ENCODE results near the gene ATP1B3.
"Not testable (repeated sequence)": the region's sequence is repeated elsewhere in the genome, so short reads cannot be mapped to it uniquely, and the experiment has no call there.

The ATP1B3 gene

DNA sequence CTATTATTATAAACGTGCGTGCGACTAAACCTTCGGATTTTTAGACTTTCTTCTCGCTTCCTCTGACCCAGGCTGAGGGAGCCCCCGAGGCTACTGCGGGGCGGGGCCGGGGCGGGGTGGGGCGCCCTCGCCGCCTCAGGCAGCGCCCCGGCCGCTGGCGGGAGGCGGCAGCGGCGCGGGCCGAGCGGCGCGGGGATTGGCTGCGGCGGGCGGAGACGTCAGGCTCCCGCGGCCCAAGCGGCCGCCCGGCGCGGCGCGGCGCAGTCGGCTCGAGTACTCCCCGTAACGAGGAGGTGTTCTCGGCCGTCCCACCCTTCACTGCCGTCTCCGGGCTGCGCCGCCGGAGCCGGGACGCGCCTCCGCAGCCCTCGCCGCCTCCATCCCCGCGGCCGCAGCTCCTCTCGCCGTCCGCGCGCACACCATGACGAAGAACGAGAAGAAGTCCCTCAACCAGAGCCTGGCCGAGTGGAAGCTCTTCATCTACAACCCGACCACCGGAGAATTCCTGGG, at the start of gene ATP1B3:
TSS of gene ATP1B3 (plus strand) at position 263 of the 510 bp plus-strand sequence. CDS start at position 422, 159 bp downstream.
- DNase-seq, result peak; percentile 79

- no peak for DNase-seq
These were observed 48.0 kb upstream of the ATP1B3 start for GRCh38 chr3:141828487-141828886.

DNA sequence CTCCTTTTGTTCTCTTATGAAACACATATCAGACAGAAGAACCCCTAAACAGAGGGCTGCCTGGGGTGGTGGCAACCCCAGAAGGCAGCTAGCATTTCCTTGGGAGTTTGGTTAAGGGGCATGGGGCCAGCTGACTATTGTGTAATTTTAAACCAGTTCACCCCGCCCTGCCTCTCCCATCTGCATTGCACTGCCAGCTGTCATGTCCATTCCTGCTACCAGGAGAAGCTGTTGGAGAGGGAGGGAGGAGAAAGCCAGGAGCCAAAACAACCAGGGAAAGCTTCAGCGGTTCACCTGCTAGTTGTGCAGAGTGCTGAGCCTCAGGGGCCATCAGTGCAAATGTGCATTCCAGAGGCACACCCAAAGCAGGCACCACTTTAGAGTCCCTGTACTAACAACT, 47.6 kb upstream of the ATP1B3 start:
- DNase-seq, result no peak

GRCh38 chr3:141830508-141830907, 45.9 kb upstream of the ATP1B3 start:
- DNase-seq, result no peak

DNA sequence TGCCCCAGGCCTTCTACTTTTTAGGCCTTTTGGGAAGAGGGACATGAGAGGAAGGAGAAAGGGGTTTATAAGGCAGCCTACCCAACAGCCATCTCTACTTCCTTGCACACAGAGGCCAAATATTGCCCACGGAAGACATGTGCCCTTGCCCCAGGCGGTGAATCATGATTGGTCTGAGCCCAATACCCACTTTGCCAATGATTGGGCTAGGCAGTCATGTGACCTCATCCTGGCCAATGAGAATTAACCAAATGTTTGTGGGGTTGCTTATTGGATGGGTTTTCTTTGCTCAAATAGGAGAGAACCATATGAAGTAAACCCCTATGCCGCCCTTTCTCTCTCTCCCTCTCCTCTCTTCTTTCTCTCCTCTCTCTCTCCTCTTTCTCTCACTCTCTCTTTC, 42.2 kb upstream of the ATP1B3 start:
- DNase-seq, result no peak

DNA sequence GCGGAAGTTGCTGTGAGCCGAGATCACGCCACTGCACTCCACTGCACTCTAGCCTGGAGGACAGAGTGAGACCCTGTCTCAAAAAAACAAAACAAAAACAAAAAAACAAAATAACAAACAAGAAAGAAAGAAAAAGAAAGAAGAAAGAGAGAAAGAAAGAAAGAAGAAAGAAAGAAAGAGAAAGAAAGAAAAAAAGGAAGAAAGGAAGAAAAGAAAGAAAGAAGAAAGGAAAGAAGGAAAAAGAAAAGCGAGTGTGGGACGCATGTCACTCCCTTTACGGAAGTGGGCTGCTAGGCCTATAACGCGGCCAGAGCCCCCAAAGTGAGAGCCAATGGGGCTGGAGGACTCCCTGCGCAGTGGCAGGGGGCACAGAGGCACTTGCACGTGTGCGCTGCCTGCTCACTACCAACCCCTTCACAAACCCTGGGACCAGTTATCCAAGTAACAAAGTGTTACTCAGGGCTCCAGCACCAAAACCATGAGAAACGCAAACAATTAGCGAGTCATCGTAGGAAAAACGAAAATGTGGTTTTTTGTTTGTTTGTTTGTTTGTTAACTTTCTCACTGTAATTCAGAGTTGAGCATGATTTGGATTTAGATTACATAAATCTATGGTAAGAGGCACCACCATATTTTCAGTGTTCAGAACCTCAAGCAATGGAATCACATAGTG, 40.8 kb upstream of the ATP1B3 start:
- DNase-seq, result no peak

DNA sequence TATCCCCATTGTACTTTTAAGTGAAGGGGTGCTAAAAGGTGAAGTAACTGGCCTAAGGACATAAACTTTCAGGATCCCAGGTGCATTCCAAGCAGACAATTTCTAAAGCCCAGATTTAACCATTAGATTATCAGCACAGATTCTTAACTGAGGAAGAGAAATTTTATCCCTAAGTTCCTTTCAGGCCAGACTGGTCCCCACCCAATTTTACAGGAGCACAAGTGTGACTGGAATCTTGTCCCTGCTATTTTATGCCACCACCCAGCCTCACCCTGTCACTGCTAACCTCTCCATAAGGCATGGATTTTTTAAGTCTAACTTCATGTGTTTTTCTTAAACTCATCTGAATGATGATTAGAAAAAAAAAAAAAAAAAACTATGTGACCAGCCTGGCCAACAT, 37.1 kb upstream of the ATP1B3 start:
- no peak for DNase-seq

DNA sequence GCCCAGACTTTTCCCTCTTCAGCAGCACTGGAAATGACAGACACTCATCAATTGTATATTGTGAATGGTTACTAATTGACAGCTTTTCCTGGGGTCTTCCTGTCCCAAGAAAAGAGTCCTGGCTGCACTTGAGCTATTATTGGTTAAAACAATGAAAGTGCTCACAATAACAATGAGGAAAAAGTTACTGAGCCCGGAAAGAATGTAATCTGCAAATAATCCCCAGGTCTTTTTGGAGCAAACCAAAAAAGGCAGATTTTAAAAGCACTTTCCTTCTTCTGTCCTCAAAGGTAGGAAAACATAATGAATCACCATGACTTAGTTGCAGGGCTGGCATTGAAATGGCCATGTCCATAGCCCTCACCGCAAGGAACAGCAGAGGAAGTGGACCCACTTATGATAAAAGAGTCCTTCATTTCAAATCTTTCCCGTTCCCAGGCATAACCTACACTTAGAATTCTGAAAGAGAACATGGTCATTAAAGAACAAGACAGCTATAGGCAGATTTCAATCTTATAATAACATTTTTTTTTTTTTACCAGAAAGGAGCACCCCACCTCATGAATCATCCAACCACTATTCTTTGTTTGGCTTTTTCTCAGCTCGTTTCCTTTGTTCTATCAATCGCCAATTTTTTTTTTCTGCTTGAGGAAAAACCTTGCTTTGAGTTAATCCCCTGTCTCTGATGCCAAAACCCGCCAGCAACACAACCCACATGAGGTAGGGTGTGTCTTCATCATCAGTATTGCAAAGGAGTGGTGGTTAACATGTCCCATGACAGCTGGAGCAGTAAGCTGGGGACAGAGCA, 35.5 kb upstream of the ATP1B3 start:
- no peak for DNase-seq

DNA sequence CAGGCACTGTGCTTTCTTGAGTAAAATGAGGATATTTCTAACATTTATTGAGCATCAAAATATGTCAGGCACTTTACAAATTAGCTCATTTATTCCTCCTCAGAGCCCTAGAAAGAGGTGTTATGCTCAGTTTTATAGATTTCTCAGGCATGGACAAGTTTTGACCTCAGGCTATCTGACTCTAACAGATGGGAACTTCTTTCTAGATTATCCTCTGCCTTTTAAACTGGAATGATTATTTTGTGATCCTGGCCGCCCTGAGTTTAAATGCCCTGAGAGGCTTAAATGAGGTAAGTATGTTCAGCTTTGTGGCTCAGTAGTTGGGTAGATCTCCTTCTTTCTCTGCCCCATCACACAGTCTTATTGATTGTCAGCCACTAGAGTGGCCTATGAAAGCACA, 32.3 kb upstream of the ATP1B3 start:
- DNase-seq, result no peak

- DNase-seq, result no peak
These were observed 31.6 kb upstream of the ATP1B3 start for GRCh38 chr3:141844812-141845211.

- DNase-seq, result peak; percentile 14
These were observed 30.9 kb upstream of the ATP1B3 start for GRCh38 chr3:141845407-141846049.

GRCh38 chr3:141846050-141846433, 30.4 kb upstream of the ATP1B3 start:
- DNase-seq, result no peak

GRCh38 chr3:141848159-141848748, 28.2 kb upstream of the ATP1B3 start:
- DNase-seq, result not testable (repeated sequence)

DNA sequence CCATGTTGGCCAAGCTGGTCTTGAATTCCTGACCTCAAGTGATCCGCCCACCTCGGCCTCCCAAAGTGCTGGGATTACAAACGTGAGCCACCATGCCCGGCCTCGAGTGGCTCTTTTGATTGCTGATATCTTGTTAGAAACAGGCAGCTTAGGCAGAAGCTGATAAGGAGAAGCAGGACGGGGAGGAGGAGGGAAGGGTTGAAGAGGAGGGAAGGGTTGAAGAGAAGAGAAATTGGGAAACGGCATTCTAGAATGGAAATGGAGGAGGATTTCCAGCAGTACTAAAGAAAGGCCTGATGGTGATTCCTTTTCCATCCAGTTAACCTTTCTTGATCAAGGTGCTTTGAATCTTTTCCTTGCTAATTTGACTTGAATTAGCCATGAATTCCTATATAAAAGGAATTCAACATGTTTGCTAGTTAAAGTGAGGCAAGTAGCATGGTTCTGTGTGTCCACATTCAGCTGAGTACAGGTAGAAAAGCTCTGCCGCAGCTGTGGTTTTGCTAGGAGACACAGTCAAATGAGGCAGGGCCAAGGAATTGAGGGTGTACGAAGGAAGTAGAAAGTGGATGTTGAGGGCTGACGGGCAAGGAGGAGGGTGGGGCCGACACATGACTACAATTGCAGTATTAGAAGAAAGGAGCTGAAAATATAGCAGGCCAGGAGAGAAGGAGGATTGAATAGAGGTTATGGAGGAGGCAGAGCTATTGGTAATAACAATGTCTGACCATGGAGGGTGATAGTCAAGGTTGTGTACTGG, 27.2 kb upstream of the ATP1B3 start:
- no peak for DNase-seq

GRCh38 chr3:141851411-141851810, 25.0 kb upstream of the ATP1B3 start:
- DNase-seq, result no peak

GRCh38 chr3:141853081-141853601, 23.3 kb upstream of the ATP1B3 start:
- DNase-seq, result no peak

DNA sequence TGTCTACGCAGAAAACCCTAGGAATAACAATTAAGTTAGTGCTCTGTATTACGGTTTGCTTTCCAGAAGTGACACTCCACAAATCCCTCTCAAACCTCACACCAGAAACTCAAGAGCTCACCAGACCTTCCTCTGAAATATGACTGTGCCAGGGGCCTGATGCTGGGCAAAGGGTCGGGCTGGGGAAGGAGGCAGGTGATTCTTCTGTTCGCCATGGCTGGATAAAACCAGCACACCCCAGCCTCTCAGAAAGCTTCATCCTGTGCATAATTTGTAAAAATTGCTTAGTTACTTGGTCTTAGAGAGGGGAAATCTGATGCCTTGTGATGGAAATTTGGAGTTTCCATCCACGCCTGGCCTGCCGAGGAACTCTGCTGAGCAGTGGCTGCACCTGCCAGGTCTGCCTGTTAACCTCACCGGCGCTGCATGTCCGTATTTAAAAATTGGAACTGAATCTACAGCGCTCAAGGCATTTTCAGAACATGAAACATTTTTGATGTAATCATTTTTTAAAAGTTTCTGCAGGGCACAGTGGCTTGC, 22.7 kb upstream of the ATP1B3 start:
- no peak for DNase-seq

DNA sequence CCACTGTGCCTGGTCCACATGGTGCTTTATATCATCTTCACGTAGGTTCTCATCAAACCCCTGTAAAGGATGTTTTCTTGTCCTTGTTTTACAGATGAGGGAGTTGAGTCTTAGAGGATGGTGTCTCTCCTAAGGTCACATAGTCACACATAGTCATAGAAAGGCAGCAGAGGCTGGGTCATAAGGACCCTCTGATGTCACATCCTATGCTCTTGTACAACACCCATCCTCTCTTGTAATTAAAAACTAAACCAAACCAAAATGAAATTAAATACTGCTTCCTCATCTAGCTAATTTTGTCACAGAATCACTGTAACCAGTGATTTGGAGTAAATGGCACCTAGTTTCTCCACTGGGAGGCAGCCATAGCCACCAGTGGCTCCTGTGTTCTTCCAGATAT, 21.8 kb upstream of the ATP1B3 start:
- DNase-seq, result no peak

DNA sequence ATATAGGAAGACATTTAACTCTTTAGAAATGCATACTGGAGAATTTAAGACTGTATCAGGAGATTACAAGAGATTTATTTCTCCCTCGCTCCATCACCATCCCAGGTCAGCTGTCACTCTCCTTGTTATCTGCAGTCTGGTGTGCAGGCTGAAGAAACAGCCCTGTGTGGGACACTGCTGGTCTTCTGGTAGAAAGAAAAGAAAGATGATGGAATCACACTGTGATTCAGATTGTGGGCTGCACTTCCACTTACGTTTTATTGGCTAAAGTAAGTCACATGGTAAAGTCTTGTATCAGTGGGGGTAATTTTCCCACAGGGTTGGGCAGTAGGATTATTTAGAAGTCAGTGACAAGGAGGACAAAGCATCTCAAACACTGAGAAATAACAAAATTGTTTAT, 18.1 kb upstream of the ATP1B3 start:
- DNase-seq, result no peak

- DNase-seq, result no peak
These were observed 16.8 kb upstream of the ATP1B3 start for GRCh38 chr3:141859651-141860050.

DNA sequence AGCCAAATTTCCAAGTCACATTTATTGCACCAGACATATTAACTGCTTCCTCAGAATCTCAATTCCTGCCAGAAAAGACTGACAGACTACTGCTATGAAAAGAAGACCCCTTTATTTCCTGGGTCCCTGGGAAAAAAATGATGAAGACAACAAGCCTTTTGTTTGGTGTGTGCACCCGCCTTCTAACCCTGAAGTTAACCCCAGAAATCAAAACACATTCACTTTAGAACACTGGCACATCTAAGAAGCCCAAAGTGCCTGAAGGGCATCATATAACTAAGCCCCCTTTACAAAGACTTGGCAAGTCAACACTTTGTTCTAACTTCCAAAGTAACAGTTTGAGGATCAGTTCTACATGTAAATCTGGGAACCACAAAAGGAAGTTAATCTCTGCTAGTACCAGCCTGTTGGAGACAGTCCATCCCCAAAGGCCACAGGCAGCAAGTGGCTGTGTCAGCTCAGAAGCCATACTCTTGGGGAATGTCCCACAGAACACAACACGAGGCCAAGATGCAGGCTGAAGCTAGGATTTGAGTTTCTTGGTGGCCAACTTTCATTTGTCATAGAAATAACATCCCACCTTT, 16.3 kb upstream of the ATP1B3 start:
- DNase-seq, result no peak

All from stimulated activated CD4-positive, alpha-beta T cell treated with anti-CD3 and anti-CD28 coated beads, Interleukin-12 subunit alpha, Interleukin-12 subunit beta, amount 100 ng/mL, for 4 hours (primary cell).